HCT116 (cell line): ENCODE measurements around the gene HNRNPAB. TPM values are rescaled to one million over a fixed set of nuclear protein-coding genes. Genes with fewer than 3 reads are reported as not detected.
A peak's percentile ranks its signal among the peaks of the same experiment; 100 is the strongest.

Experiments used
- ATAC-seq: fragments of 200-7000 bp; cut with Tn5 transposase; 2 replicates; pipeline ENCODE4 v1.9.1; 2020; ENCODE audit warnings: mild to moderate bottlenecking, moderate library complexity
- BruUV-seq: library from RNA; stranded (reverse); fragments of 400-500 nt; replicated peaks from 2 replicates; lab custom pipeline; 2021; lab: Mats Ljungman, UMichigan
- CTCF ChIA-PET: fragments of 300-600 bp; sonication (Branson Sonifier 250); formaldehyde crosslinking; loops from one replicate; lab custom pipeline; 2021; ENCODE audit warnings: antibody characterized with exemption; lab: Charles Lee
- POLR2A ChIA-PET: fragments of 300-600, 350-600 bp; sonication (Branson Sonifier 250); formaldehyde crosslinking; loops from one replicate; lab custom pipeline; 2021; ENCODE audit warnings: antibody characterized with exemption; lab: Charles Lee
- RAD21 ChIA-PET, 2 experiments: fragments of 300-600 bp; sonication (Branson Sonifier 250); formaldehyde crosslinking; loops; one replicate each; lab custom pipeline; 2023; ENCODE audit warnings: low total read pairs in 2 of 2; ENCODE audit not compliant: uncharacterized antibody in 2 of 2, unreplicated experiment in 2 of 2, low non-redundant PET in 1 of 2; lab: Charles Lee
- DNase-seq: peaks from one replicate; pipeline ENCODE4 v3.0.0-alpha.2; 2010; ENCODE audit warnings: low read depth, low spot score
- H2AFZ ChIP-seq: fragments of 200-600 bp; shearing (Covaris generic), sonication (generic); 2 replicates; pipeline ENCODE4 v1.6.1; 2017; ENCODE audit warnings: low read depth, mixed run types, mixed read lengths, antibody characterized with exemption, low read length; ENCODE audit not compliant: poor library complexity, severe bottlenecking
- H3K27ac ChIP-seq: 2 replicates; pipeline ENCODE4 v1.5.1; 2012; ENCODE audit warnings: low read depth, low read length
- H3K27me3 ChIP-seq: fragments of 200-600 bp; sonication (generic); 2 replicates; pipeline ENCODE4 v1.6.1; 2016; ENCODE audit warnings: mixed run types, low read length, mixed read lengths; ENCODE audit not compliant: insufficient read depth
- H3K36me3 ChIP-seq, 2 experiments: fragments of 200-500 bp in 1 of 2; fragments of 200-600 bp in 1 of 2; sonication (Bioruptor generic) in 1 of 2; sonication (generic) in 1 of 2; 2 replicates each; pipeline versions ENCODE4 v1.5.1 to v1.6.1; 2014 to 2016; ENCODE audit warnings: low read length in 2 of 2, inconsistent platforms in 1 of 2, mixed read lengths in 1 of 2, mixed run types in 1 of 2; ENCODE audit not compliant: insufficient read depth in 2 of 2, control insufficient read depth in 1 of 2
- H3K4me1 ChIP-seq, 2 experiments: fragments of 200-600 bp in 1 of 2; sonication (generic) in 1 of 2; 2 replicates each; pipeline versions ENCODE4 v1.5.1 to v1.6.1; 2012 to 2017; ENCODE audit warnings: low read length in 2 of 2, inconsistent platforms in 1 of 2, mild to moderate bottlenecking in 1 of 2, mixed read lengths in 1 of 2, mixed run types in 1 of 2, moderate library complexity in 1 of 2; ENCODE audit not compliant: insufficient read depth in 2 of 2, control insufficient read depth in 1 of 2
- H3K4me2 ChIP-seq: fragments of 200-600 bp; sonication (generic); 2 replicates; pipeline ENCODE4 v1.6.1; 2017; ENCODE audit warnings: mixed run types, low read length, mixed read lengths
- H3K4me3 ChIP-seq, 2 experiments: fragments of 200-600 bp in 1 of 2; sonication (generic) in 1 of 2; replicated peaks in 1 of 2; 2 replicates each; pipeline ENCODE4 v1.5.1; 2011 to 2016; ENCODE audit warnings: low read length in 2 of 2, control low read depth in 1 of 2, low read depth in 1 of 2, mild to moderate bottlenecking in 1 of 2, mixed read lengths in 1 of 2, mixed run types in 1 of 2
- H3K79me2 ChIP-seq: fragments of 200-600 bp; sonication (generic); 2 replicates; pipeline ENCODE4 v1.6.1; 2017; ENCODE audit warnings: mild to moderate bottlenecking, mixed run types, low read length, moderate library complexity, mixed read lengths; ENCODE audit not compliant: insufficient read depth
- H3K9ac ChIP-seq: fragments of 200-600 bp; sonication (generic); 2 replicates; pipeline ENCODE4 v1.6.1; 2016; ENCODE audit warnings: low read length, mixed read lengths
- H3K9me2 ChIP-seq: fragments of 200-600 bp; sonication (generic), shearing (Covaris generic); 2 replicates; pipeline ENCODE4 v1.6.1; 2017; ENCODE audit warnings: mixed run types, mild to moderate bottlenecking, moderate library complexity; ENCODE audit not compliant: insufficient read depth
- H3K9me3 ChIP-seq, 2 experiments: fragments of 200-500 bp in 1 of 2; fragments of 200-600 bp in 1 of 2; sonication (Bioruptor generic) in 1 of 2; sonication (generic) in 1 of 2; 2 replicates each; pipeline ENCODE4 v1.6.1; 2014 to 2017; ENCODE audit warnings: low read length in 2 of 2, mixed read lengths in 2 of 2, inconsistent platforms in 1 of 2, low read depth in 1 of 2, mild to moderate bottlenecking in 1 of 2, mixed run types in 1 of 2, moderate library complexity in 1 of 2; ENCODE audit not compliant: control insufficient read depth in 1 of 2, insufficient read depth in 1 of 2
- H4K20me1 ChIP-seq: fragments of 200-600 bp; sonication (generic), shearing (Covaris generic); 2 replicates; pipeline ENCODE4 v1.6.1; 2017; ENCODE audit warnings: mixed run types, mild to moderate bottlenecking, moderate library complexity; ENCODE audit not compliant: insufficient read depth
- CBX3 ChIP-seq: IDR thresholded peaks from 2 replicates; pipeline ENCODE4 v1.6.1; 2012; ENCODE audit warnings: low read depth
- CEBPB ChIP-seq: IDR thresholded peaks from 2 replicates; pipeline ENCODE4 v1.6.1; 2012; ENCODE audit warnings: low read depth
- EGR1 ChIP-seq: IDR thresholded peaks from 2 replicates; pipeline ENCODE4 v1.6.1; 2012; ENCODE audit warnings: low read depth
- ELF1 ChIP-seq: IDR thresholded peaks from 2 replicates; pipeline ENCODE4 v1.6.1; 2012; ENCODE audit warnings: low read depth, borderline replicate concordance
- FOSL1 ChIP-seq: IDR thresholded peaks from 2 replicates; pipeline ENCODE4 v1.6.1; 2012; ENCODE audit warnings: low read depth
- JUND ChIP-seq: IDR thresholded peaks from 2 replicates; pipeline ENCODE4 v1.6.1; 2012
- POLR2A ChIP-seq: IDR thresholded peaks from 2 replicates; pipeline ENCODE4 v1.7.0; 2011; ENCODE audit warnings: borderline replicate concordance; ENCODE audit not compliant: insufficient read depth, insufficient read length; ENCODE audit errors: extremely low read depth
- POLR2AphosphoS5 ChIP-seq: IDR thresholded peaks from 2 replicates; pipeline ENCODE4 v1.6.1; 2011; ENCODE audit warnings: mild to moderate bottlenecking, low read depth, low read length, moderate library complexity
- REST ChIP-seq: IDR thresholded peaks from 2 replicates; pipeline ENCODE4 v1.6.1; 2012; ENCODE audit warnings: low read depth
- ZNF274 ChIP-seq: fragments of 200-500 bp; sonication (Bioruptor generic); IDR thresholded peaks from 2 replicates; pipeline ENCODE4 v1.6.1; 2014; ENCODE audit warnings: mild to moderate bottlenecking, low read depth, low read length, inconsistent platforms
- intact Hi-C: fragments of 100-400 bp; cut with micrococcal nuclease; formaldehyde crosslinking; loops from 2 replicates; pipeline ENCODE4 v1.10.0; 2022
- total RNA-seq: library from RNA; stranded (reverse); gene quantifications from one replicate; pipeline ENCODE4 v1.2.1, GENCODE V29; 2021; ENCODE audit not compliant: unreplicated experiment

HNRNPAB gene
- total RNA-seq, 1 experiment from 2014 or later, result 273 TPM

GRCh38 chr5:178192244-178192643, 12.1 kb upstream of the HNRNPAB start:
- H3K9me2 ChIP-seq, result no peaks in the 10 kb centered on the region
- ChIA-PET CTCF (no interaction called here), POLR2A (no interaction called here)
- no peak for ATAC-seq
- H3K79me2 ChIP-seq, result no peaks in the 10 kb centered on the region
- no peak overlapping the region for H3K27ac ChIP-seq
- no TSS peak for BruUV-seq
- no peak overlapping the region for H3K4me2 ChIP-seq
- no peak overlapping the region for H3K4me3 ChIP-seq
- H3K4me1 ChIP-seq, result no peaks in the 10 kb centered on the region
- H3K36me3 ChIP-seq, result no peaks in the 10 kb centered on the region
- no peak for DNase-seq
- TF ChIP-seq EGR1 (peak; percentile 36; the same call in 1 of the 2 replicates), ZNF274 (no peak), POLR2A (no peak), CEBPB (peak; percentile 79)
- TF ChIP-seq, all 23 proteins: peak for 2
- intact Hi-C loops, result no loop called here
- RAD21 ChIA-PET, result no interaction called here
- Histone ChIP-seq H3K27me3 (no peaks in the 10 kb centered on the region), H4K20me1 (no peaks in the 10 kb centered on the region), H3K9ac (no peak overlapping the region), H3K9me3 (peaks cover 0 to 3% of the 10 kb centered on the region in 2 experiments; a peak in 1 of 4 replicates), H2AFZ (no peak overlapping the region)

GRCh38 chr5:178192787-178193186, 11.5 kb upstream of the HNRNPAB start:
- no peak overlapping the region for H3K4me2 ChIP-seq
- no peak for ATAC-seq
- H3K4me3 ChIP-seq, result no peak overlapping the region
- no peak for DNase-seq
- no peaks in the 10 kb centered on the region for H3K27me3 ChIP-seq
- TF ChIP-seq CBX3 (0 out of 2 replicates have a peak, but pooled peaks have one; percentile 28), CEBPB (no peak), FOSL1 (no peak), JUND (no peak), POLR2AphosphoS5 (no peak), REST (no peak), ELF1 (no peak)
- ChIA-PET RAD21 (no interaction called here), CTCF (no interaction called here), POLR2A (no interaction called here)
- no peaks in the 10 kb centered on the region for H4K20me1 ChIP-seq
- intact Hi-C loops, result no loop called here
- H3K9me3 ChIP-seq, result peaks cover 0 to 3% of the 10 kb centered on the region in 2 experiments; a peak in 1 of 4 replicates
- no peak overlapping the region for H3K9ac ChIP-seq
- H3K4me1 ChIP-seq, result no peaks in the 10 kb centered on the region
- H3K36me3 ChIP-seq, result no peaks in the 10 kb centered on the region
- H3K79me2 ChIP-seq, result no peaks in the 10 kb centered on the region
- H3K27ac ChIP-seq, result no peak overlapping the region
- no peaks in the 10 kb centered on the region for H3K9me2 ChIP-seq
- no TSS peak for BruUV-seq
- H2AFZ ChIP-seq, result no peak overlapping the region
